NCI-H526 (cell line): ENCODE measurements around the gene DHDH.

Source experiments
- DNase-seq, 2 experiments: peaks; one replicate each; lab custom pipeline; 2025; lab: John Stamatoyannopoulos, UW

DHDH gene

GRCh38 chr19:48966541-48967345 is 33.2 kb downstream of the DHDH start:
- DNase-seq = no peak

- no peak for DNase-seq
Measured at GRCh38 chr19:48967346-48968178, 34.1 kb downstream of the DHDH start.

- no peak for DNase-seq
Measured at GRCh38 chr19:48968179-48968661, 34.7 kb downstream of the DHDH start.

GRCh38 chr19:48968813-48969218 is 35.3 kb downstream of the DHDH start:
- DNase-seq = no peak

- DNase-seq = peak in 1 of 2 experiments; percentile 22
Measured at GRCh38 chr19:48969276-48970138, 36.0 kb downstream of the DHDH start.

- DNase-seq = no peak
Measured at GRCh38 chr19:48970139-48970766, 36.8 kb downstream of the DHDH start.

- DNase-seq = peak; percentile 64 to 86
Measured at GRCh38 chr19:48970923-48971395, 37.5 kb downstream of the DHDH start.

GRCh38 chr19:48975947-48976847 is 42.7 kb downstream of the DHDH start:
- peak in 1 of 2 experiments; percentile 50 for DNase-seq

GRCh38 chr19:48977061-48977460 is 43.6 kb downstream of the DHDH start:
- DNase-seq = no peak

- DNase-seq = no peak
Measured at GRCh38 chr19:48982280-48982679, 48.8 kb downstream of the DHDH start.

GRCh38 chr19:48985711-48986110 is 52.2 kb downstream of the DHDH start:
- no peak for DNase-seq

GRCh38 chr19:48986211-48986610 is 52.7 kb downstream of the DHDH start:
- DNase-seq = no peak

- no peak for DNase-seq
Measured at GRCh38 chr19:48987323-48987722, 53.8 kb downstream of the DHDH start.

- DNase-seq = no peak
Measured at GRCh38 chr19:48988286-48988685, 54.8 kb downstream of the DHDH start.

GRCh38 chr19:48988860-48989259 is 55.4 kb downstream of the DHDH start:
- no peak for DNase-seq

- DNase-seq = no peak
Measured at GRCh38 chr19:48989701-48990291, 56.3 kb downstream of the DHDH start.

GRCh38 chr19:48990400-48990799 is 56.9 kb downstream of the DHDH start:
- no peak for DNase-seq

- DNase-seq = no peak
Measured at GRCh38 chr19:48991011-48991609, 57.6 kb downstream of the DHDH start.

GRCh38 chr19:48991873-48992580 is 58.5 kb downstream of the DHDH start:
- no peak for DNase-seq
